NCI-H1436 (cell line): ENCODE measurements around the gene FXYD4.
"Not testable (repeated sequence)": the region's sequence is repeated elsewhere in the genome, so short reads cannot be mapped to it uniquely, and the experiment has no call there.

Experiments used
- DNase-seq: peaks from one replicate; lab custom pipeline; 2025; lab: John Stamatoyannopoulos, UW

FXYD4 gene

DNA sequence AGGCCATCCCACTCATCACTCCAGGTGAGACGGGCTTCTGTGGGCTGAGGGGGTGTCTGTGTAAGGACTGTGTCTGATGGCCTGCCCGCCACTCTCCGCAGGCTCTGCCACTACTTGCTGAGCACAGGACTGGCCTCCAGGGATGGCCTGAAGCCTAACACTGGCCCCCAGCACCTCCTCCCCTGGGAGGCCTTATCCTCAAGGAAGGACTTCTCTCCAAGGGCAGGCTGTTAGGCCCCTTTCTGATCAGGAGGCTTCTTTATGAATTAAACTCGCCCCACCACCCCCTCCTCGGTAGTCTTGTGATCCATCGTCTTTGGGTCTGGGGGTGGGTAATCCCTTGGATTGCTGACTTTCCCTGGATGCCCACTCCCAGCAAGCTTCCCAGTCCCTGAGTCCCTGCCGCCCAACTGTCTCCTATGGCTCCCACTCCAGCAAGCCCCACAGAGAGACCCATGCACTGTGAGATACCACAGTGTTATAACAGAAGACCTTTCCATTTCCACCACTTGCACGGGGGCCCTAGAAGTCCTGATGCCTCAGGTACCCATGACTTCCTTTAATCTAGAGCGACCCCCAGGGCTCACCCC is 4.7 kb downstream of the FXYD4 start:
- no peak for DNase-seq

DNA sequence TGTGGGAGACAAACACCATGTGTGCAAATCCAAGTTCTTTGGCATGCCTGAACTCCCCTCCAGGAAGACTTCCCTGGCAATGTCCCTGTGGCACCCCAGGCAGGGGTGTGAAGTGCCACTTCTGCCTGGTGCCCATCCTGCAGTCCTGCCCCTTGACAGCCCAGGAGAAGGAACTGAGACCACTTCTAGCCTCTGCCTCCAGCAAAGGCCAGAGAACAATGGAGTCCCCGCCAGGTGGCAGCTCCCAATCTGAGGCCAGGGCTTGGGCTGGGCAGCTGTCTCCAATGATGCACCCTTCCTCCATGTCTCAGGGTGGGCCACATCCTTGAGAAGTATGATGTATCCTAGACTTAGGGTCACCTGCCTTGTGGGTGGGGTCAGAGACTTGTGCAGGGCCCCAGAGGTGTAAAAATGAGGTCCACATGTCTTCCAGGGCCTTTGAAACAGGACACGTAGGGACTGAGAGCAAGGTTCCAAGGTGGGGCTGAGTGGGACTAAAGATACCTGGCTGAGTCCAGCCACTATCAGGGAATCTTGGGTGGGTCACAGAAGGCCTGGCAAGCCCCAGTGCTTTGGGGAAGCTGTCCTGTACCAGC is 5.5 kb downstream of the FXYD4 start:
- no peak for DNase-seq

DNA sequence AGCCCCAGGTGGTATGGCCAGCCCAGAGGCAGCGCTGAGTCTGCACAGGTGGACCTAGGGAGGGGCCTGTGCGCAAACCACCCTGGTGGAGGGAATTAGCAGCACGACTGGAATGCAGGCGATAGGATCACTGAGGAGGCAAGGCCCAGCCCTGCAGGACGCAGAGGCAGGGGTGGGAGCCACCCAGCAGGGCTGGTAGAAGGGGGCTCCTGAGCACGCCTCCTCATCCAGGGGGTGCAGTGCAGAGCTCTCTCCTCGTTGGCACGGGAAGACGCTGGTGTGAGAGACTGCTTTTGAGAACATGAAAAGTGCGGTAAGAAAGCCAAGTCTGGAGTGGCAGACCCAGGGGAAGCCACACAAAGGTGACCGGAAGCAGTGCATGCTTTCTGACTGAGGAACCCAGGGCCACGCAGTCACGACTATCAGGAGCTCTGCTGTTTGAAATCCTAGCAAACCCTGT is 6.0 kb downstream of the FXYD4 start:
- no peak for DNase-seq

DNA sequence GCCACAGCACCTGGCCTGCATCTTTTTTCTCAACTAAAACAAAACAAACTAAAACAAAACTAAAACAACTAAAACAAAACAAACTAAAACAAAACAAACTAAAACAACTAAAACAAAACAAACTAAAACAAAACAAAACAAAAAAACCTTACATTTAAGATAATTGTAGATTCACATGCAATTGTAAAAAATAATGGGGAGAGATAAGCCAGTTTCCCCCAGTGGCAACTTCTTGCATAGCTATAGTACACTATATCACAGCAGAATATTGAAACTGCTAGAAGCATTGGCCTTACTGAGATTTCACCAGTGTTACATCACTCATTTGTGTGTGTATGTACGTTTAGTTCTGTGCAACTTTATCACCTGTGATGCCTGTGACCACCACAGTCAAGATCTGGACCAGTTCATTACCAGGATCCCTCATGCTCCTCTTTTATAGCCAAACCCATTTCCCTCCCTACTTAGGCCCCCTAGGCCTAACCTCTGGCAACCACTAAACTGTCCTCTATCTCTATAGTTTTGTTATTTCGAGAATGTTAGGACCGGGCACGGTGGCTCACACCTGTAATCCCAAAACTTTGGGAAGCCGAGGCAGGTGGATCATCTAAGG is 9.3 kb downstream of the FXYD4 start:
- no peak for DNase-seq

DNA sequence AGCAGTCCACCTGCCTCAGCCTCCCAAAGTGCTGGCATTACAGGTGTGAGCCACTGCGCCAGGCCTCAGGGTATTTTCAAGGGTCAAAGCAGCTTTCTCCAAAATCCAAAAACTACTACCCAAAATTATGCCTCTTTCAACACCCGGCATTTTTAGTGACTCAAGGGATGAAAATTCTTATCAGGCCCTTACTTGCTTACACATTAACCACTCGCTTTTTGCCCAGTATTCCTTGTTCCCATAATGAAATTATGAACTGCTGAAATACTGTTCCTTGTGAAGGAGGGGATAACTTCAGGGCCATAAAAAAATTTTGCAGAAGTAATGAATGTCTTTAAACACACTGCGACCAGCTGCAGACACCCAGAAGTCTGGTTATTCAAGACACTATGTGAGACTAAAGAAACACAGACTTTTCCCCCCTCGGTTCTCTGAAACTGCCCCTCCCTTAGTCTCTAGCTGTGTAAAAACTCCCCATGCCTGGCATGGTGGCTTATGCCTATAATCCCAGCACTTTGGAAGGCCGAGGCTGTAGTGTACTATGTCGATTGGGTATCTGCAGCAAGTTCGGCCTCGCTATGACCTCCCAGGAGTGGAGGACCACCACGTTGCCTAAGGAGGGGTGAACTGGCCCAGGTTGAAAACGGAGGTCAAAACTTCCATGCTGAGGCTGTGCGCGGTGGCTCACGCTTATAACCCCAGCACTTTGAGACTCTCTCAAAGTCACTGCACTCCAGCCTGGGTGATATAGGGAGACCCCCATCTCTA is 12.0 kb downstream of the FXYD4 start:
- no peak for DNase-seq

DNA sequence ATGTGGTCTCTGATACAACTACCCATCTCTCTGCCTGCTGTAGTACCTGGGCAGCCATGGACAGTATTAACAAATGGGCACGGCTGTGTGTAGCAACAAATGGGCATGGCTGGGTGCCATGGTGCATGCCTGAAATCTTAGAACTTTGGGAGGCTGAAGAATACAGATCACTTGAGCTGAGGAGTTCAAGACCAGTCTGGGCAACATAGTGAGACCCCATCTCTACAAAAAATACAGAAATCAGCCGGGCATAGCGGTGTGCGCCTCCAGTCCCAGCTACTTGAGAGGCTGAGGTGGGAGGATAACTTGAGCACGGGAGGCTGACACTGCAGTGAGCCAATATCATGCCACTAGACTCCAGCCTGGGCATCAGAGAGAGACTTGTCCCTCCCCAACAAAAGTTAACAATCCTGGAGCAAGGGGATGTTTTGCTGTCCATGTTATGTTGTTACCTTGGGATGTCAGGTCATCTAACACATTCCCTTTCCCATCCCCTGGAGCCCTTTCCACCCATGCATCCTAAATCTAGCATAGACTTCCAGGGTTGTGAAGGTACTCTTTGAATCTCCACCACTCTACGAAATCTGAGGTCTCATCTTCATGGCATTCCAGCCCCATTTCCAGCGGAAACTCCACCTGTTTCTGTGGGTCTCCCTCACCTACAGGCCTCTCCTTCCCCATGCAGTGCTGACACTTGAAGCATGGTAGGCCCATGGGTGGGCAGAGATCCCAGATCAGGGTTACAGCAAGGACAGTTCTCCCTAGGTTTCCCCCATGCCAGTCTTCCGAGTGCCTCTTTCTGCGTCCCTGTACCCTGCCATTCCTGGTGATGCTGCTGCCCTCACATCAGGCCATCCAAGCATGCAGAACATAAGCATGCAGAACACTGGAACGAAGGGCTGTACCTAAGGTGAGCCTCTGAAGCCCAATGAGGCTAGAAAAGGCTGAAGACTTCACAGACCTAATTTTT is 13.1 kb downstream of the FXYD4 start:
- DNase-seq, result no peak

DNA sequence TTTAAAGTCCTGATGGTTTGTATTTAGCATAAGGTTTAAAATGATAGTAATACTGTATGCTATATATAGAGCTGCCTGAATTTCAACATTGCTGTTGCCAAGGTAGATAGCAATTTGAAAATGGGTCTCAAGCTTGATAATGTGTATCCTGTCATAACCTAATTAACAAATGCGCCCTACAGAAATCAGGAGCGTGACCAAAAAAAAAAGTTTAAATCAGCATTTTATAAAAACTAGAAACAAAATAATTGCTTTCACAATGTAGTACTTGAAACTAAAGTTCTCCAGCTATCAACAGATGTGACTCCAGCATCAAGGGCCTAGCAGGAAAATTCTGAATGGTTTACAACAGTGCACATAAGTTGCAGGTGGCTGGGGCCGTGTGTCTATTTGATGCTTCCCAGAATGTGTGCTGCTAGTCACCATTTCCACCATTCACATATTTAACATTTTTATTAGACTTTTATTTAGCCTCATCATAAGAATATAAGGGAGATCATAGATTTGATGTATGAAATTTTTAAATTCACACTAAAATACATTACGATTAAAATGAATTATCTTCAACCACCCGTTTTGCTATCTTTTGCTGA is 14.1 kb downstream of the FXYD4 start:
- DNase-seq, result no peak

DNA sequence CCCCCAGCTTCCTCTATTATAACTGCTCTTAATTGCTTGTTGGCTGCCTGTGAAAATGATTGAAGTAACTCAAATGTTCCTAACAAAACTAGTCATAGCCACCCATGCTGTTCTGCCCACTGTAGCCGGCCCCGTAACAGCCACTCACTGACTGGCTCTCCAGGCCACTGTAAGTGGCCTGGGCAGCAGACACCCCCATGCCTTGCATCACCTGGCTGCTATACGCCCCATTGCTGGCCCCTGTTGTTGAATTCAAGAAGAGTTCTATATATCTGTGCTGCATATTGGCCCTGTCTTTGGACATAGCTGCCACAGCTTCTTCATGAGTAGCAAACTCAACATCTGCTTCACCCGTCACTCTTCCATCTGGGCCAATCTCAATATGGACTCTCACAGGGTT is 15.1 kb downstream of the FXYD4 start:
- DNase-seq, result no peak

DNA sequence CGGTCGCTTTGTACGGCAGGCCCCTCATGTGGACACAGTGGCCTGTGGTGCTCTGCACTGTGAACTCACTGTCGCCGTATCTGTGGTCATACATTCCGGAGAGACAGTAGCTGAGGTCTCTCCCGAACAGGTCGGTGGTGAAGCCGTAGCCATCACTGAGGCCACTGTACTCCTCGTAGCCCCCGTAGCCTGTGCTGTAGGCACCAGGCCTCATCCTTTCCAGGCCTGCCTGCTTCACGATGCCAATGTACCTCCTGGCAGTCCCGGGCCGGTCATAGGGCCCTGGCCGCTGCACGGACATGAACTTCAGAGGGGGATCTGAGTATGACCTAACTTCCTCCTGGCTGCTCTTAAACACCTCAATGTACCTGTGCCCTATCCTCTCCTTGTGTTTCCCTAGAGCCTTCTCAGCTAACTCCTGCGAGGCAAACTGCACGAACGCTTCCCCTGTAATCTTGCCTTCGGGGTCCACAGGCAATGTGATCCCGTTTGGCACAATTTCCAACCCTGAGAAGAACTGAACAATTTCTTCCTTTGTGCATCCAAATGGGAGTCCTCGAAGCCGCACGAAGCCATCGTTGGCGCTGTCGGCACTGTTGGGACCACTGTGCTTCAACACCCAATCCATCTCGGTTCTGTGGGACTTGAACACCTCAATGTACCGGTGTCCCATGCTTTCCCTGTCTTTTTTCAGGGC is 15.7 kb downstream of the FXYD4 start:
- no peak for DNase-seq

DNA sequence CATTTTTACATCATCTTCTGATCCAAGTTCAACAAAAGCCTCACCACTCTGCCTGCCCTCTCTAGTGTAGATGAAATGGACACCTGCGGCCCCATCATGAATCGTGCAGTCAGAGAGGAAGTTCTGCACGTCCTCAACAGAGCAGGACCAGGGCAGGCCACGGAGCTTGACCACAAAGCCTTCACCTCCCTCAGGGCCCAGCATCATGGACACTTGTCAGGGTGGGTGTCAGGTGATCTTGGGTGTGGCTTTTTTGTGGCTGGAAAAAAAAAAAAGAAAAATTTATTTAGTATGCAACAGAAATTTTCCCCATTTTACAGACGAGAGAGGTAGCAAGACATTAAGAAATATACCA is 16.2 kb downstream of the FXYD4 start:
- DNase-seq, result no peak

DNA sequence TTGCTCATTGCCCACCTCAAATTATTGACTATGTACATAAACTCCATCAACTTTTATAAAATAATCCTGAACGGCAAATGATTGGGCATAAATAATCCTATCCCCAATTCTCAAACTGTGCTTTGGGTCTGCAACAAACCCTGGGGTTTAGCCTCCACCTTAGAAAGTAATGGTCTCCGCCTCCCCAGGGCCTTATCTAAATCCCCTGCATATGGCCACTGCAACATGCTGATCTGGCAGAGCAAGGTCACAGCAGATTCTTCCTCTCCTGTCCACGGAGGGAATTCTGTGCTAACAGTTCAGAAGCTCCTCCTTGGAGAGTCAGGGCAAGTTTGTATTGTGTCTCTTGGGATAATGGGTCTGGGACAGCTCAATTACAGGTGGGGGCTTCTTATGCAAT is 18.4 kb downstream of the FXYD4 start:
- no peak for DNase-seq

DNA sequence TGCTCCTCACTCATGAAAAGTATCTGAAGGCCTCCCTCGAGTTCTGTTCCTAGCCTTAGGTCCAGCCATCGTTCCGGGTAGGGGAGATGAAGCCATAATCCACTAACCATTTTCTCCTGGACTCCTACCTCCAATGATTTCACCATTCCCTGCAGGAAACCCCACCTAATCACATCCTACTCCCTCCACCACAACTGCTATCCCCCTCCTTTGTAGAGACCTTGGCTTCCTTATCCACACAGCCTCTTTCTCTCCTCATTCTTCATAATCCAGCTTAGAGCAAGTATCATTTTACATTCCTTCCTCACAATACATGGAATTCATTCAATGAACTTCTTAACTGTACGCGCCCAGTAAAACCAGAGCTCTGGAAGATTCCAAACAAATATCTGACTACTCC is 18.9 kb downstream of the FXYD4 start:
- DNase-seq, result no peak

DNA sequence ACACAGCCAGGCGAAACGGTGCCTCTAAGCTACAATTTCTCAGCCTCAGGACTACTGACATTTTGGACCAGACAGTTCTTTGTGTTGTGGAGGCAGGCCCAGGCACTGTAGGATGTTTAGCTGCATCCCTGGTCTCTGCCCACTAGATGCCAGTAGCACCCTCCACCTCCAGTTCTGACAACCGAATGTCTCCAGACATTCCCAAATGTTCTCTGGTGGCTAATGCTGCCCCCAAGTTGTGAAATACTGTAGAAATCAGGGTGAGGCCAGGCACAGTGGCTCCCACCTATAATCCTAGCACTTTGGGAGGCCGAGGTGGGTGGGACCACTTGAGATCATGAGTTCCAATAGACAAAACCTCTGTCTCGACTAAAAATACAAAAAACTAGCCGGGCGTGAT is 19.3 kb downstream of the FXYD4 start:
- no peak for DNase-seq

DNA sequence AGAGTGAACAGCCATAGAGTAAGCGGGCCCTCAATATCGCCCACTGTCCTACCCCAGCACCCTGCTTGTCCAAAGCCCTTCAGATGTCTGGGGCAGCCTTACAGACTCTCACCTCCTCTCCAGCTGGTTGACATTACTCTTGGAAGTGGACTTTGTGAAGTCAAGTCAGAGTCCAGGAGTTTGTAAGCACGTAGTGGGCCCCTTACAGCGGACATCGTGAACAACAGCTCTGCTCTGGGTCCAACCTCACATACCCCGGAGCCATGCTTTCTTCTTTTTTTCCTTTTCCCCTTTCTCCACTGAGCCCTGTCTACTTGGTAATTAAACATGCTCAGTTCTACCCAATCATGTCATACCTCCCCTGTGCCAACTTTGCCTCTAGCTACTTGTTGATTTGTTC is 20.1 kb downstream of the FXYD4 start:
- DNase-seq, result no peak

DNA sequence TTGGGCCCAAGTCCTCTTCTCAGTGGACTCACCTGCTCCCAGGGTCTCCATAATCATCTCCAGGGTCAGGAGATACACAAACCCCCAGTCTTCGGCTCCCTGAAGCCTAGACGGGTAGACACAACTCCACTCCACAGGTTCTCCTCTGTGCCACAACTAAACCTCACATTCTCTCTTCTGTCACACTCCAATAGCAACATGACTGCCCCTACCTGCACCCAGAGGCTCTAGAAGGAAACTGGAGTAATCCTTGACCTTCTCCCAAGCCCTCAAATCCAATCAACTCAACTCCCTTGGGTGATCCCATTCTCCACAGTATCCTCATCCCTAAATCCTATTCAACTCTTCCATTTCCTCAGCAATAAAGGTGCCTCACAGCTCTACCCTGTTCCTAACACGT is 21.3 kb downstream of the FXYD4 start:
- DNase-seq, result no peak

DNA sequence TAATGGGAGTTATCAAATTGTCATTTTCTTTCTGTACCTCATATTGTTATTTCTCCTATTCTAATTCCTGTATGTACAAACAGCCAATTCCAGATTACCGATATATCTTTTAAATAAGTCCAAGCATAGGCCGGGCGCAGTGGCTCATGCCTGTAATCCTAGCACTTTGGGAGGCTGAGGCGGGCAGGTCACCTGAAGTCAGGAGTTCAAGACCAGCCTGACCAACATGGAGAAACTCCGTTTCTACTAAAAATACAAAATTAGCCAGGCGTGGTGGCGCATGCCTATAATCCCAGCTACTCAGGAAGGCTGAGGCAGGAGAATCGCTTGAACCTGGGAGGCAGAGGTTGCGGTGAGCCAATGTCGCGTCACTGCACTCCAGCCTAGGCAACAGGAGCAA is 21.8 kb downstream of the FXYD4 start:
- DNase-seq, result not testable (repeated sequence)

DNA sequence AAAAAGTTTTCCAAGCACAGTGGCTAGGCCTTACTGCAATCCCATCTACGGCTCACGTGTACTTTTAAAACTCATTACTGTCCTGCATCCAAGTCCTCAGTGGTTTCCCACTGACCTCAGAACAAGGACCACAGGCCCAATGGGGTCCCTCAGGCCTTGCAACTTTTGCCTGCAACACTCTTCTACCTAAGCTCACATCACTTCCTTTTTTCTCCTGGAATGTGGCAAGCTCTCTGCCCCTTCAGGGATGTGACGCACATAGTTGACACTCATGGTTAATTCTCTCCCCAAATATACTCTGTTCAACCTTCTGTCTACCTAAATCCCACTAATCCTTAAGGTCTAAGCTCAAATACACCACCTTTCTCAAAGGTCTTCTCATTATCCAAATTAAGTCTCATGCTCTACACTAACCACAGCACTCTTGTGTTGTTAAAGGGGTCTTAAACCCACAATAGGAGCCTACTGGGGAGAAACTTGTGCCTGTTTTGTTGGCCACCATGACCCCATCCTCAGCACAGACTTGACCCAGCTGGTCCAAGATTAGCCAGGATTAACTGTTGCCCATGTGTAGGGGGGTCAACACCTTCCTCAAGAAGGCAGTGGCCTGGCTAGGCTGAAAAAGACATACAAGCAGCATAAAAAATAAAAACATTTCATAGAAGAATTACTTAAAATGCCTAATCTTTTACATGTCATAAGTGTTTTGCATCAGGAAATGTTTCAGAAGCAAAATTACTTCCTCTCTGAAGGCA is 22.3 kb downstream of the FXYD4 start:
- no peak for DNase-seq

DNA sequence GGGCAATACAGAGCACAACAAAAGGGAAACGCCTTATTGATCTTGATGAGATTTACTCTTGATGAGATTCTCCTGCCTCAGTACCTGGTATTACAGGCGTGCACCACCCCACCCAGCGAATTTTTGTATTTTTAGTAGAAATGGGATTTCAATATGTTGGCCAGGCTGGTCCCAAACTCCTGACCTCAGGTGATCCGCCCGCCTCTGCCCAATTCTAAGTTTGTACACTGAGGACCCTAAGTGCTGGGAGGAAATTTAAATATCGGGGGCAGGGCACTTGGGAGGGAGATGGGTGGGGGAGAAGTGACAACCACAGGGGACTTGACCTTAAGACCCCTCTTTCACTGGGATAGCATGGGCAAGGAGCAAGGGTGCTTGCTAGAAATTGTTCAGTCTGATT is 23.4 kb downstream of the FXYD4 start:
- DNase-seq, result no peak

DNA sequence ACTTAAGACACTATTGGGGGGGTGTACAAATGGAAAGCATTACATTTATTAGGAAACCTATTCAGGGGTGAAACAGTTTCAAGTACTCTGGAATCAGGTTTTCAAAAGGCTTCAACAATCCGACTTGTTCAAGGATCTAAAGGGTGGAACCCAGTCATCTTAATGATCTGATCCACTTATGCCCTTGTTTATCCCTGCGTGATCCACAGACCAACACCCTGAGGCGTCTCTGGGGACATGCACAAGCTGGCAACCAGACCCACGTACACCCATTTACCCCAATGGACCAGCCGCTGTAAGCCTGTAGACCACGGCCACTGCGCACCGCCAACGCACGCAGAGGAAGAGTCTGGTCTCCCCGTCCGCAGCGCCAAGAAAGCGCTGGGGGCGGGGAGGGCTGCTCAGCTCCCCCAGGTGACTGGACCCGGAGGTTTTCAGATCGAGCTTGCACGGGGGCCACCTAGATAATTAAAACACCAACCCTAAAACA is 24.2 kb downstream of the FXYD4 start:
- no peak for DNase-seq
